HEK293 (cell line): Measurements from ENCODE around the gene DDX23.

Source experiments
- CTCF ChIA-PET: fragments of 350-600 bp; formaldehyde crosslinking; extraction: SDS; loops from one replicate; lab custom pipeline; 2021; ENCODE audit warnings: antibody characterized with exemption; lab: Yijun Ruan, JAX
- POLR2A ChIA-PET: fragments of 300-600 bp; formaldehyde crosslinking; extraction: SDS; loops from one replicate; lab custom pipeline; 2020; ENCODE audit warnings: antibody characterized with exemption, inconsistent platforms; lab: Yijun Ruan, JAX
- H3K27ac ChIP-seq: fragments of 200-500 bp; sonication (Bioruptor generic); 2 replicates; pipeline ENCODE4 v1.5.1; 2014; ENCODE audit warnings: low read depth, low read length, control low read depth, inconsistent platforms; ENCODE audit errors: extremely low read depth
- H3K36me3 ChIP-seq, 2 experiments: fragments of 200-500 bp in 1 of 2; sonication (Bioruptor generic) in 1 of 2; 1 replicate in 1 of 2; 2 replicates in 1 of 2; pipeline ENCODE4 v1.5.1; 2014 to 2017; ENCODE audit warnings: inconsistent platforms in 2 of 2, low read length in 2 of 2; ENCODE audit not compliant: control insufficient read depth in 2 of 2, insufficient read depth in 1 of 2
- H3K4me1 ChIP-seq: fragments of 200-500 bp; sonication (Bioruptor generic); 2 replicates; pipeline ENCODE4 v1.5.1; 2014; ENCODE audit warnings: mild to moderate bottlenecking, low read length, inconsistent platforms; ENCODE audit not compliant: control insufficient read depth, insufficient read depth
- H3K4me3 ChIP-seq: 2 replicates; pipeline ENCODE4 v1.5.1; 2011; ENCODE audit warnings: low read depth, mild to moderate bottlenecking, control low read depth, low read length, moderate library complexity
- H3K9me3 ChIP-seq: fragments of 200-500 bp; sonication (Bioruptor generic); 2 replicates; pipeline ENCODE4 v1.5.1; 2014; ENCODE audit warnings: low read depth, low read length, inconsistent platforms; ENCODE audit not compliant: control insufficient read depth, insufficient read depth
- BCL11B ChIP-seq: fragments of 450-650 bp; formaldehyde crosslinking; IDR thresholded peaks from 2 replicates; pipeline ENCODE4 v1.5.1; 2016; ENCODE audit warnings: low read depth, missing biosample characterization, missing genetic modification characterization
- FEZF1 ChIP-seq: fragments of 450-650 bp; formaldehyde crosslinking; IDR thresholded peaks from 2 replicates; pipeline ENCODE4 v1.5.1; 2016; ENCODE audit warnings: missing biosample characterization, missing genetic modification characterization
- GLIS1 ChIP-seq: fragments of 450-650 bp; formaldehyde crosslinking; IDR thresholded peaks from 2 replicates; pipeline ENCODE4 v1.5.1; 2016; ENCODE audit warnings: missing biosample characterization, missing genetic modification characterization
- HOXC10 ChIP-seq: sonication (generic); formaldehyde crosslinking; IDR thresholded peaks from 2 replicates; pipeline ENCODE4 v1.8.1; 2023; ENCODE audit warnings: mild to moderate bottlenecking, missing genetic modification reagents
- KLF10 ChIP-seq: fragments of 450-650 bp; IDR thresholded peaks from 2 replicates; pipeline ENCODE4 v1.5.1; 2018; ENCODE audit warnings: missing biosample characterization, mild to moderate bottlenecking, missing genetic modification characterization
- KLF8 ChIP-seq: fragments of 450-650 bp; formaldehyde crosslinking; IDR thresholded peaks from 2 replicates; pipeline ENCODE4 v1.5.1; 2016; ENCODE audit warnings: missing biosample characterization, missing genetic modification characterization
- PRDM4 ChIP-seq: fragments of 450-650 bp; formaldehyde crosslinking; IDR thresholded peaks from 2 replicates; pipeline ENCODE4 v1.5.1; 2017; ENCODE audit warnings: missing biosample characterization, missing genetic modification characterization
- SCRT1 ChIP-seq: fragments of 450-650 bp; formaldehyde crosslinking; IDR thresholded peaks from 2 replicates; pipeline ENCODE4 v1.5.1; 2016; ENCODE audit warnings: missing biosample characterization, missing genetic modification characterization, borderline replicate concordance
- SCRT2 ChIP-seq: fragments of 450-650 bp; formaldehyde crosslinking; IDR thresholded peaks from 2 replicates; pipeline ENCODE4 v1.5.1; 2016; ENCODE audit warnings: missing biosample characterization, missing genetic modification characterization
- ZBTB17 ChIP-seq: fragments of 450-650 bp; formaldehyde crosslinking; IDR thresholded peaks from 2 replicates; pipeline ENCODE4 v1.5.1; 2016; ENCODE audit warnings: missing biosample characterization, missing genetic modification characterization
- ZEB2 ChIP-seq: fragments of 450-650 bp; formaldehyde crosslinking; IDR thresholded peaks from 2 replicates; pipeline ENCODE4 v1.5.1; 2016; ENCODE audit warnings: missing biosample characterization, missing genetic modification characterization
- ZNF114 ChIP-seq: fragments of 450-650 bp; formaldehyde crosslinking; IDR thresholded peaks from 2 replicates; pipeline ENCODE4 v1.5.0; 2017; ENCODE audit warnings: missing biosample characterization, missing genetic modification characterization
- ZNF146 ChIP-seq: fragments of 450-650 bp; formaldehyde crosslinking; IDR thresholded peaks from 2 replicates; pipeline ENCODE4 v1.5.1; 2016; ENCODE audit warnings: missing biosample characterization, missing genetic modification characterization
- ZNF24 ChIP-seq: fragments of 450-650 bp; formaldehyde crosslinking; IDR thresholded peaks from 2 replicates; pipeline ENCODE4 v1.5.1; 2016; ENCODE audit warnings: missing biosample characterization, missing genetic modification characterization
- ZNF335 ChIP-seq: fragments of 450-650 bp; formaldehyde crosslinking; conservative IDR thresholded peaks from 2 replicates; pipeline ENCODE4 v1.5.1; 2016; ENCODE audit warnings: missing biosample characterization, missing genetic modification characterization
- ZNF341 ChIP-seq: fragments of 450-650 bp; formaldehyde crosslinking; IDR thresholded peaks from 2 replicates; pipeline ENCODE4; 2016; ENCODE audit warnings: low read depth, missing biosample characterization, missing genetic modification characterization
- ZNF394 ChIP-seq: fragments of 450-650 bp; formaldehyde crosslinking; IDR thresholded peaks from 2 replicates; pipeline ENCODE4 v1.5.1; 2016; ENCODE audit warnings: missing biosample characterization, missing genetic modification characterization, mild to moderate bottlenecking, moderate library complexity, borderline replicate concordance
- ZNF416 ChIP-seq: fragments of 450-650 bp; formaldehyde crosslinking; IDR thresholded peaks from 2 replicates; pipeline ENCODE4 v1.5.1; 2016; ENCODE audit warnings: missing biosample characterization, missing genetic modification characterization
- ZNF473 ChIP-seq: fragments of 450-650 bp; formaldehyde crosslinking; IDR thresholded peaks from 2 replicates; pipeline ENCODE4 v1.5.1; 2017; ENCODE audit warnings: missing biosample characterization, missing genetic modification characterization
- ZNF501 ChIP-seq: fragments of 450-650 bp; formaldehyde crosslinking; IDR thresholded peaks from 2 replicates; pipeline ENCODE4 v1.5.1; 2016; ENCODE audit warnings: missing biosample characterization, missing genetic modification characterization
- ZNF513 ChIP-seq: fragments of 450-650 bp; IDR thresholded peaks from 2 replicates; pipeline ENCODE4 v1.5.1; 2018; ENCODE audit warnings: missing biosample characterization, missing genetic modification characterization
- ZNF629 ChIP-seq: fragments of 450-650 bp; formaldehyde crosslinking; IDR thresholded peaks from 2 replicates; pipeline ENCODE4 v1.5.1; 2017; ENCODE audit warnings: missing biosample characterization, missing genetic modification characterization
- ZNF639 ChIP-seq: fragments of 450-650 bp; formaldehyde crosslinking; IDR thresholded peaks from 2 replicates; pipeline ENCODE4 v1.5.1; 2016; ENCODE audit warnings: missing biosample characterization, missing genetic modification characterization
- ZNF660 ChIP-seq: fragments of 450-650 bp; IDR thresholded peaks from 2 replicates; pipeline ENCODE4 v1.5.1; 2018; ENCODE audit warnings: missing biosample characterization, mild to moderate bottlenecking, missing genetic modification characterization
- ZNF692 ChIP-seq: fragments of 450-650 bp; formaldehyde crosslinking; IDR thresholded peaks from 2 replicates; pipeline ENCODE4 v1.5.1; 2016; ENCODE audit warnings: missing biosample characterization, missing genetic modification characterization
- ZNF76 ChIP-seq: fragments of 450-650 bp; formaldehyde crosslinking; IDR thresholded peaks from 2 replicates; pipeline ENCODE4; 2016; ENCODE audit warnings: low read depth, missing biosample characterization, missing genetic modification characterization, borderline replicate concordance
- ZNF843 ChIP-seq: fragments of 450-650 bp; formaldehyde crosslinking; IDR thresholded peaks from 2 replicates; pipeline ENCODE4 v1.5.1; 2016; ENCODE audit warnings: missing biosample characterization, missing genetic modification characterization
- ZSCAN30 ChIP-seq: fragments of 450-650 bp; IDR thresholded peaks from 2 replicates; pipeline ENCODE4 v1.5.1; 2018; ENCODE audit warnings: missing biosample characterization, mild to moderate bottlenecking, missing genetic modification characterization, moderate library complexity
- ZSCAN4 ChIP-seq: fragments of 450-650 bp; formaldehyde crosslinking; IDR thresholded peaks from 2 replicates; pipeline ENCODE4 v1.5.1; 2017; ENCODE audit warnings: missing biosample characterization, missing genetic modification characterization

Gene DDX23

GRCh38 chr12:48865281-48866051 is 13.5 kb upstream of the DDX23 start, which contains the start of gene RND1:
RND1 (minus strand) TSS chr12:48865870; CDS start chr12:48865767, 103 bp downstream.
- Histone ChIP-seq H3K36me3 (peaks cover 0 to 17% of the 10 kb centered on the region in 2 experiments; a peak in 2 of 3 replicates), H3K4me1 (peaks cover 6% of the 10 kb centered on the region), H3K4me3 (peak within 1 kb of the TSS; percentile 43), H3K27ac (no peak within 1 kb of the TSS; the same call in 1 of the 2 replicates), H3K9me3 (no peaks in the 10 kb centered on the region)
- POLR2A ChIA-PET, result interaction anchor here (0.6 to 2.4 kb wide), 17 partner anchors 9 to 481 kb away, joined by 3 to 27 read pairs (median 4); partner anchors contain the start of genes ARF3, DDX23, DNAJC22 and WNT1
- CTCF ChIA-PET, result interaction anchor here (0.6 to 9.2 kb wide), 9 partner anchors 9 to 154 kb away, joined by 3 to 84 read pairs (median 8); partner anchors contain the start of gene DDX23
- peak; percentile 67; the same call in 1 of the 2 replicates for TF ChIP-seq ZSCAN30 (tag by site-specific recombination)
- TF ChIP-seq ZNF24 (tag by site-specific recombination), result no peak
- TF ChIP-seq ZNF416 (tag by site-specific recombination), result no peak
- TF ChIP-seq ZBTB17 (tag by site-specific recombination), result peak; percentile 28; the same call in 1 of the 2 replicates
- 0 out of 2 replicates have a peak, but pooled peaks have one; percentile 31 for TF ChIP-seq SCRT1 (tag by site-specific recombination)
- peak; percentile 38; the same call in 1 of the 2 replicates for TF ChIP-seq KLF8
- 0 out of 2 replicates have a peak, but pooled peaks have one; percentile 30 for TF ChIP-seq ZNF843 (tag by site-specific recombination)
- no peak for TF ChIP-seq ZNF146 (tag by site-specific recombination)
- TF ChIP-seq PRDM4 (tag by site-specific recombination), result peak; percentile 9; the same call in 1 of the 2 replicates
- TF ChIP-seq HOXC10 (CRISPR knock-in tag), result no peak
- no peak for TF ChIP-seq ZNF114
- peak; percentile 65; the same call in 1 of the 2 replicates for TF ChIP-seq GLIS1
- TF ChIP-seq ZNF501 (tag by site-specific recombination), result peak; percentile 56; the same call in 1 of the 2 replicates
- peak; percentile 16; the same call in 1 of the 2 replicates for TF ChIP-seq ZSCAN4
- TF ChIP-seq ZNF76, result peak; percentile 47; the same call in 1 of the 2 replicates
- peak; percentile 68; the same call in 1 of the 2 replicates for TF ChIP-seq SCRT2 (tag by site-specific recombination)
- TF ChIP-seq ZNF335, result peak; percentile 62
- TF ChIP-seq ZNF660 (tag by site-specific recombination), result no peak; the same call in 1 of the 2 replicates
- TF ChIP-seq ZNF513 (tag by site-specific recombination), result peak; percentile 87
- peak; percentile 99 for TF ChIP-seq KLF10 (tag by site-specific recombination)
- 0 out of 2 replicates have a peak, but pooled peaks have one; percentile 61 for TF ChIP-seq ZNF639 (tag by site-specific recombination)
- TF ChIP-seq FEZF1 (tag by site-specific recombination), result peak; percentile 65
- TF ChIP-seq ZNF473 (tag by site-specific recombination), result no peak
- peak; percentile 29; the same call in 1 of the 2 replicates for TF ChIP-seq ZNF629 (tag by site-specific recombination)
- TF ChIP-seq BCL11B, result 0 out of 2 replicates have a peak, but pooled peaks have one; percentile 25
- 0 out of 2 replicates have a peak, but pooled peaks have one; percentile 10 for TF ChIP-seq ZNF394 (tag by site-specific recombination)
- peak; percentile 62; the same call in 1 of the 2 replicates for TF ChIP-seq ZNF692
- TF ChIP-seq ZEB2 (tag by site-specific recombination), result peak; percentile 67
- TF ChIP-seq ZNF341, result peak; percentile 96
